ENCODE measurements around the gene ADAMTS13. TPM values are rescaled to one million over a fixed set of nuclear protein-coding genes. Genes with fewer than 3 reads are reported as not detected.

The ADAMTS13 gene
- total RNA-seq, 4 donors from 2014 or later: 1.8 to 4.9 (median 3.8) TPM; not detected in 1

DNA sequence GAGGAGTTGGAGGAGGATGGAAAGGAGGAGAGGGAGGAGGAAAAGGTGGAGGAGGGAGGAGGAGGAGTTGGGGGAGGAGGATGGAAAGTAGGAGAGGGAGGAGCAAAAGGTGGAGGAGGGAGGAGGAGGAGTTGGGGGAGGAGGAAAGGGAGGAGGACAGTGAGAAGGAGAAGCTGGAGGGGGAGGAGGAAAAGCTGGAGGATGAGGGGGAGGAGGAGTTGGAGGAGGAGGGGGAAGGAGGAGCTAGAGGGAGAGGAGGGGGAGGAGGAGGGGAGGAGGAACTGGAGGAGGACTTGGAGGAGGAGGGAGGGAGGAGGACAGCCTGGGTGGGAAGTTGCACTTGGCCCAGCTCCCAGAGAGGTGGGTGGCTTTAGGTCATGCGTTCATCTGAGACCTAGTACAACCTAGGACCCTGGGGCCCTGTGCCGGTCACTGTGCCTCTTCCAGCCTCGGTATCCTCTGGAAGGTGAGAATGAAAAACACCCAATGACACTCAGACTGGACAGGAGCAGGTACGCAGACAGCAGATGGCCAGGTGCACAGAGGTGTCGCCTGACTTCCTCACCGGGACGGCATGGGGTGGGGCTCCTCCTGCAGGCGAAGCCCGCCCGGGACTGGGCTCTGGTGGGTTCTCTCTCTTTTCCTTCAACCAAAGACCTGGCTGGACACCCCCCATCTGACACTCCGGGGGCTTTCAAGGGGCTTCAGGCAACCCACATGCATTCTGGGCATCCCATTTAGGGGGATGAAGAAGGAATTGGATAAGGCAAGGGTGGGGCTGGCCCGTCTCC, 68.9 kb downstream of the ADAMTS13 start:
- Histone ChIP-seq H3K4me1 (no peaks in the 10 kb centered on the region), H3K27ac (no peak overlapping the region), H3K36me3 (no peaks in the 10 kb centered on the region), H3K9me3 (no peaks in the 10 kb centered on the region), H3K4me3 (no peak overlapping the region), H3K27me3 (no peaks in the 10 kb centered on the region)
- intact Hi-C loops (cut with DNase I; ENCODE audit: low total_unique reads): no loop called here
- no peak for TF ChIP-seq POLR2A (IDR thresholded peaks at IDR 0.05)
- TF ChIP-seq, protein P1, sequence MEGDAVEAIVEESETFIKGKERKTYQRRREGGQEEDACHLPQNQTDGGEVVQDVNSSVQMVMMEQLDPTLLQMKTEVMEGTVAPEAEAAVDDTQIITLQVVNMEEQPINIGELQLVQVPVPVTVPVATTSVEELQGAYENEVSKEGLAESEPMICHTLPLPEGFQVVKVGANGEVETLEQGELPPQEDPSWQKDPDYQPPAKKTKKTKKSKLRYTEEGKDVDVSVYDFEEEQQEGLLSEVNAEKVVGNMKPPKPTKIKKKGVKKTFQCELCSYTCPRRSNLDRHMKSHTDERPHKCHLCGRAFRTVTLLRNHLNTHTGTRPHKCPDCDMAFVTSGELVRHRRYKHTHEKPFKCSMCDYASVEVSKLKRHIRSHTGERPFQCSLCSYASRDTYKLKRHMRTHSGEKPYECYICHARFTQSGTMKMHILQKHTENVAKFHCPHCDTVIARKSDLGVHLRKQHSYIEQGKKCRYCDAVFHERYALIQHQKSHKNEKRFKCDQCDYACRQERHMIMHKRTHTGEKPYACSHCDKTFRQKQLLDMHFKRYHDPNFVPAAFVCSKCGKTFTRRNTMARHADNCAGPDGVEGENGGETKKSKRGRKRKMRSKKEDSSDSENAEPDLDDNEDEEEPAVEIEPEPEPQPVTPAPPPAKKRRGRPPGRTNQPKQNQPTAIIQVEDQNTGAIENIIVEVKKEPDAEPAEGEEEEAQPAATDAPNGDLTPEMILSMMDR (IDR thresholded peaks at IDR 0.05): no peak
- no peak for DNase-seq

- Histone ChIP-seq H3K27ac (peak overlapping the region in 1 of 2 donors; percentile 54), H3K27me3 (no peaks in the 10 kb centered on the region), H3K36me3 (no peaks in the 10 kb centered on the region), H3K4me1 (no peaks in the 10 kb centered on the region), H3K9me3 (no peaks in the 10 kb centered on the region), H3K4me3 (no peak overlapping the region)
- no peak for TF ChIP-seq POLR2A (IDR thresholded peaks at IDR 0.05)
- TF ChIP-seq, protein P1 (IDR thresholded peaks at IDR 0.05): no peak
- intact Hi-C loops (cut with DNase I; ENCODE audit: low total_unique reads): no loop called here
- no peak for DNase-seq
Observed at GRCh38 chr9:133491656-133491925, 69.4 kb downstream of the ADAMTS13 start.

- Histone ChIP-seq H3K27ac (peak overlapping the region; percentile 38 to 54), H3K27me3 (no peaks in the 10 kb centered on the region), H3K9me3 (no peaks in the 10 kb centered on the region), H3K36me3 (no peaks in the 10 kb centered on the region), H3K4me3 (no peak overlapping the region), H3K4me1 (no peaks in the 10 kb centered on the region)
- intact Hi-C loops (cut with DNase I; ENCODE audit: low total_unique reads): no loop called here
- no peak for DNase-seq
- TF ChIP-seq, protein P1 (IDR thresholded peaks at IDR 0.05): no peak
- no peak for TF ChIP-seq POLR2A (IDR thresholded peaks at IDR 0.05)
Observed at GRCh38 chr9:133492061-133493021, 70.2 kb downstream of the ADAMTS13 start.

GRCh38 chr9:133493428-133493827, 71.3 kb downstream of the ADAMTS13 start:
- H3K9me3 ChIP-seq: no peaks in the 10 kb centered on the region
- intact Hi-C loops (cut with DNase I; ENCODE audit: low total_unique reads): no loop called here
- no peak overlapping the region for H3K4me3 ChIP-seq
- no peak for DNase-seq
- no peaks in the 10 kb centered on the region for H3K4me1 ChIP-seq
- TF ChIP-seq, protein P1 (IDR thresholded peaks at IDR 0.05): no peak
- no peaks in the 10 kb centered on the region for H3K27me3 ChIP-seq
- H3K27ac ChIP-seq: peak overlapping the region in 1 of 2 donors; percentile 23
- H3K36me3 ChIP-seq: no peaks in the 10 kb centered on the region
